OCI-LY1 (cell line): ENCODE results near the gene ROCK2.

Experiments
- CTCF ChIP-seq: fragments of 200-600 bp; sonication (generic), shearing (Covaris generic); IDR thresholded peaks from 2 replicates; pipeline ENCODE4 v1.5.1; 2017; ENCODE audit warnings: mild to moderate bottlenecking, antibody characterized with exemption, low read length, moderate library complexity, mixed read lengths
- EZH2 ChIP-seq: fragments of 200-600 bp; sonication (generic), shearing (Covaris generic); IDR thresholded peaks from 2 replicates; pipeline ENCODE4 v1.8.0; 2017; ENCODE audit warnings: borderline replicate concordance, mixed run types, mild to moderate bottlenecking, antibody characterized with exemption, low read length, moderate library complexity, mixed read lengths

GRCh38 chr2:11304476-11304875 lies 40.0 kb downstream of the ROCK2 start:
- TF ChIP-seq CTCF (no peak), EZH2 (no peak)
